Measurements from ENCODE around the gene GCH1.
"Not testable (repeated sequence)": the region's sequence is repeated elsewhere in the genome, so short reads cannot be mapped to it uniquely, and the experiment has no call there.

GCH1 gene

GRCh38 chr14:54897809-54898555, 4.6 kb downstream of the GCH1 start:
- H3K9me3 ChIP-seq; DNase-seq (ENCODE audit: low spot score in 2 of 2); H3K27me3 ChIP-seq (ENCODE audit: low read depth); H3K4me1 ChIP-seq; H3K4me3 ChIP-seq; H3K36me3 ChIP-seq (replicated peaks); in situ Hi-C loops (cut with MboI; ENCODE audit: low sequenced_read_pairs): not testable (repeated sequence)

GRCh38 chr14:54895683-54896082, 6.9 kb downstream of the GCH1 start:
- no peak for DNase-seq (ENCODE audit: low spot score in 2 of 2)
- H3K36me3 ChIP-seq (replicated peaks): no peaks in the 10 kb centered on the region
- in situ Hi-C loops (cut with MboI; ENCODE audit: low sequenced_read_pairs): no loop called here
- H3K27me3 ChIP-seq (ENCODE audit: low read depth): no peaks in the 10 kb centered on the region
- no peak overlapping the region for H3K4me3 ChIP-seq
- peaks cover 12% of the 10 kb centered on the region for H3K4me1 ChIP-seq
- H3K9me3 ChIP-seq: no peaks in the 10 kb centered on the region

GRCh38 chr14:54894995-54895394, 7.6 kb downstream of the GCH1 start:
- no peak for DNase-seq (ENCODE audit: low spot score in 2 of 2)
- Histone ChIP-seq H3K4me1 (peaks cover 10% of the 10 kb centered on the region), H3K4me3 (no peak overlapping the region), H3K9me3 (no peaks in the 10 kb centered on the region), H3K27me3 (ENCODE audit: low read depth) (no peaks in the 10 kb centered on the region), H3K36me3 (replicated peaks) (no peaks in the 10 kb centered on the region)
- in situ Hi-C loops (cut with MboI; ENCODE audit: low sequenced_read_pairs): no loop called here

- peaks cover 10% of the 10 kb centered on the region for H3K4me1 ChIP-seq
- H3K4me3 ChIP-seq: no peak overlapping the region
- no peaks in the 10 kb centered on the region for H3K27me3 ChIP-seq (ENCODE audit: low read depth)
- in situ Hi-C loops (cut with MboI; ENCODE audit: low sequenced_read_pairs): no loop called here
- H3K9me3 ChIP-seq: no peaks in the 10 kb centered on the region
- peak; percentile 50 to 65 for DNase-seq (ENCODE audit: low spot score in 2 of 2)
- no peaks in the 10 kb centered on the region for H3K36me3 ChIP-seq (replicated peaks)
Measured at GRCh38 chr14:54893151-54893760, 9.4 kb downstream of the GCH1 start.

- in situ Hi-C loops (cut with MboI; ENCODE audit: low sequenced_read_pairs): no loop called here
Measured at GRCh38 chr14:54891471-54892245, 11.0 kb downstream of the GCH1 start.

GRCh38 chr14:54890788-54891187, 11.8 kb downstream of the GCH1 start:
- Histone ChIP-seq H3K4me3 (no peak overlapping the region), H3K9me3 (no peaks in the 10 kb centered on the region), H3K36me3 (replicated peaks) (no peaks in the 10 kb centered on the region), H3K27me3 (ENCODE audit: low read depth) (no peaks in the 10 kb centered on the region), H3K4me1 (peaks cover 12% of the 10 kb centered on the region)
- DNase-seq (ENCODE audit: low spot score in 2 of 2): no peak
- in situ Hi-C loops (cut with MboI; ENCODE audit: low sequenced_read_pairs): no loop called here

More at GRCh38 chr14:54891471-54892245, 11.0 kb downstream of the GCH1 start:
- no peak overlapping the region for H3K4me3 ChIP-seq
- no peaks in the 10 kb centered on the region for H3K9me3 ChIP-seq
- peaks cover 12% of the 10 kb centered on the region for H3K4me1 ChIP-seq
- DNase-seq (ENCODE audit: low spot score in 2 of 2): peak in 1 of 2 experiments; percentile 74
- no peaks in the 10 kb centered on the region for H3K36me3 ChIP-seq (replicated peaks)
- H3K27me3 ChIP-seq (ENCODE audit: low read depth): no peaks in the 10 kb centered on the region

- no peaks in the 10 kb centered on the region for H3K27me3 ChIP-seq (ENCODE audit: low read depth)
- H3K4me1 ChIP-seq: peaks cover 12% of the 10 kb centered on the region
- H3K9me3 ChIP-seq: no peaks in the 10 kb centered on the region
- DNase-seq (ENCODE audit: low spot score in 2 of 2): no peak
- in situ Hi-C loops (cut with MboI; ENCODE audit: low sequenced_read_pairs): no loop called here
- no peak overlapping the region for H3K4me3 ChIP-seq
- H3K36me3 ChIP-seq (replicated peaks): no peaks in the 10 kb centered on the region
Measured at GRCh38 chr14:54889919-54890318, 12.7 kb downstream of the GCH1 start.

GRCh38 chr14:54882521-54882920, 20.1 kb downstream of the GCH1 start:
- Histone ChIP-seq H3K4me3 (no peak overlapping the region), H3K4me1 (no peaks in the 10 kb centered on the region), H3K36me3 (replicated peaks) (no peaks in the 10 kb centered on the region), H3K9me3 (no peaks in the 10 kb centered on the region), H3K27me3 (ENCODE audit: low read depth) (no peaks in the 10 kb centered on the region)
- DNase-seq (ENCODE audit: low spot score in 2 of 2): no peak
- in situ Hi-C loops (cut with MboI; ENCODE audit: low sequenced_read_pairs): no loop called here

GRCh38 chr14:54881761-54882401, 20.7 kb downstream of the GCH1 start:
- H3K4me1 ChIP-seq: no peaks in the 10 kb centered on the region
- in situ Hi-C loops (cut with MboI; ENCODE audit: low sequenced_read_pairs): no loop called here
- H3K36me3 ChIP-seq (replicated peaks): no peaks in the 10 kb centered on the region
- no peaks in the 10 kb centered on the region for H3K27me3 ChIP-seq (ENCODE audit: low read depth)
- H3K9me3 ChIP-seq: no peaks in the 10 kb centered on the region
- DNase-seq (ENCODE audit: low spot score in 2 of 2): peak in 1 of 2 experiments; percentile 1
- no peak overlapping the region for H3K4me3 ChIP-seq

GRCh38 chr14:54881235-54881760, 21.3 kb downstream of the GCH1 start:
- DNase-seq (ENCODE audit: low spot score in 2 of 2): peak in 1 of 2 experiments; percentile 2
- Histone ChIP-seq H3K9me3 (no peaks in the 10 kb centered on the region), H3K4me3 (no peak overlapping the region), H3K27me3 (ENCODE audit: low read depth) (no peaks in the 10 kb centered on the region), H3K4me1 (no peaks in the 10 kb centered on the region), H3K36me3 (replicated peaks) (no peaks in the 10 kb centered on the region)
- in situ Hi-C loops (cut with MboI; ENCODE audit: low sequenced_read_pairs): no loop called here

- in situ Hi-C loops (cut with MboI; ENCODE audit: low sequenced_read_pairs): no loop called here
- Histone ChIP-seq H3K4me1 (no peaks in the 10 kb centered on the region), H3K27me3 (ENCODE audit: low read depth) (no peaks in the 10 kb centered on the region), H3K36me3 (replicated peaks) (no peaks in the 10 kb centered on the region), H3K9me3 (peaks cover 7% of the 10 kb centered on the region; the same call in 1 of the 2 replicates), H3K4me3 (no peak overlapping the region)
- no peak for DNase-seq (ENCODE audit: low spot score in 2 of 2)
Measured at GRCh38 chr14:54877703-54878021, 25.0 kb downstream of the GCH1 start.

GRCh38 chr14:54877015-54877702, 25.5 kb downstream of the GCH1 start:
- Histone ChIP-seq H3K27me3 (ENCODE audit: low read depth) (no peaks in the 10 kb centered on the region), H3K9me3 (peaks cover 7% of the 10 kb centered on the region; the same call in 1 of the 2 replicates), H3K36me3 (replicated peaks) (no peaks in the 10 kb centered on the region), H3K4me3 (no peak overlapping the region), H3K4me1 (no peaks in the 10 kb centered on the region)
- in situ Hi-C loops (cut with MboI; ENCODE audit: low sequenced_read_pairs): no loop called here
- no peak for DNase-seq (ENCODE audit: low spot score in 2 of 2)

GRCh38 chr14:54875648-54876047, 27.0 kb downstream of the GCH1 start:
- H3K36me3 ChIP-seq (replicated peaks); DNase-seq (ENCODE audit: low spot score in 2 of 2); H3K4me1 ChIP-seq; in situ Hi-C loops (cut with MboI; ENCODE audit: low sequenced_read_pairs); H3K9me3 ChIP-seq; H3K27me3 ChIP-seq (ENCODE audit: low read depth); H3K4me3 ChIP-seq: not testable (repeated sequence)
